Medulla oblongata (tissue), 1 donor: ENCODE data around the gene PERM1.
"Not testable (repeated sequence)": the region's sequence is repeated elsewhere in the genome, so short reads cannot be mapped to it uniquely, and the experiment has no call there.

Experiments used
- DNase-seq: peaks from one replicate; pipeline ENCODE4 v3.0.0-alpha.2; 2015; ENCODE audit errors: extremely low spot score

PERM1 gene

DNA sequence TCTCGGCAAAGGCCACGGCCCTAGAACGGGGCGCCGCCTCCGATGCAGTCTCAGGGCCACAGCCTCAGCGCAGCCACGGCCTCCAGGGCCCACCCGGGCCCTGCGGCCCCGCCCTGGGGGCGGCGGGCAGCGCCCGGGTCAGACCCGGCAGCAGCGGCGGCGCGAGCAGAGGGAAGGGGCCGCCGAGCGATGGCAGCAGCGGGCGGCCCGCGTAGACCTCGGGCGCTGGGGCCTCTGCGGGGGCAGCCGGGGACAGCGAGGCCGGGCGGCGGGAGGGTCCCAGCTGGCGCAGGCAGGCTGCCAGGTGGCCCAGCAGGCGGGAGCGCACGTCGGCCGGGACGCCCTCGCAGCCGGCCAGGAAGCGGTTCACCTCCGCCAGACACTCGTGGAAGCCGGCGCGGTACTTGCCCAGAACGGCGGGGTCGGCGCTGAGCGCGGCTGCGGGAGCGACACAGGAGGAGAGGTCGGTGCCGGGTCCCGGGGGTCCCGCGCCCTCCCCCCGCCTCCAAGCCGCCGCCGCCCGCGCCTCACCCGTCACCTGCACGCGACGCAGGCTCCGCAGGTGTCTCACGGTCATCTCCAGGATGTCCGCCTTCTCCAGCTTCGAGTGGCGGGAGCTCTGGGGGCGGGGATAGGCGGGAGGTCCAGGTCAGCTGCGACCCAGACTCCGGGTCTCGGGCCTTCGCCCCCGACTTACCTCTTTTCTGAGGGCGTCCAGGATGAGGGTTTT is 17.3 kb upstream of the PERM1 start:
- DNase-seq: no peak

GRCh38 chr1:998745-998994 is 16.8 kb upstream of the PERM1 start:
- no peak for DNase-seq

- no peak for DNase-seq
Measured at GRCh38 chr1:997993-998744, 16.3 kb upstream of the PERM1 start.

DNA sequence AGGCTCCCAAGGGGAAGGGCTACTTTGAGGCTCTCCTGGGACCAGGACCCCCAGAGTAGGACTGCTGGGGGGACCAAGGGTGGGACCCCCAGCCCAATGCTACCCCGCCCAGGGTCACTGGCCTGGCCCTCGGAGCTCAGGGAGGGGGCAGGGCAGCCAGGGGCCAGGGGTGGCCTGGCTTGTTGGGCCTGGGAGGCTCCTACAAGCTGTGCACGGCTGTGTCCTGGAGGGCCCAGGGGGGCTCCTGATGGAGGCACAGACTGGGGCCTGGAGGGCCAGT is 15.8 kb upstream of the PERM1 start:
- DNase-seq: no peak

GRCh38 chr1:996851-997712 is 15.2 kb upstream of the PERM1 start:
- DNase-seq: no peak

GRCh38 chr1:995665-996633 is 14.1 kb upstream of the PERM1 start:
- no peak for DNase-seq

GRCh38 chr1:994546-994945 is 12.7 kb upstream of the PERM1 start:
- DNase-seq: not testable (repeated sequence)

- no peak for DNase-seq
Measured at GRCh38 chr1:993379-993995, 11.6 kb upstream of the PERM1 start.

- no peak for DNase-seq
Measured at GRCh38 chr1:992362-992761, 10.5 kb upstream of the PERM1 start.

GRCh38 chr1:991895-992294 is 10.0 kb upstream of the PERM1 start:
- DNase-seq: no peak

- not testable (repeated sequence) for DNase-seq
Measured at GRCh38 chr1:991275-991674, 9.4 kb upstream of the PERM1 start.

DNA sequence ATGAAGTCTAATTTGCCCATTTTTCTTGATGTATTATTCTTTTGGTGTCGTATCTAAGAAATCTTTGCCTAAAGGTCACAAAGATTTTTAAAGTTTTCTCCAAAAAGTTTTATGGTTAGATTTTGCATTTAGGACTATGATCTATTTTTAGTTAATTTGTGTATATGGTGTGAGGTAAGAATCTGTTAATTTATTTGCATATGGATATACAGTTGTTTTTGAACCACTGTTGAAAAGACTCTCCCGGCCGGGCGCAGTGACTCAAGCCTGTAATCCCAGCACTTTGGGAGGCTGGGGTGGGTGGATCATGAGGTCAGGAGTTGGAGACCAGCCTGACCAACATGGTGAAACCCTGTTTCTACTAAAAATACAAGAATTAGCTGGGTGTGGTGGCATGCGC is 6.2 kb upstream of the PERM1 start:
- DNase-seq: not testable (repeated sequence)

GRCh38 chr1:985126-985525 is 3.2 kb upstream of the PERM1 start:
- DNase-seq: no peak

DNA sequence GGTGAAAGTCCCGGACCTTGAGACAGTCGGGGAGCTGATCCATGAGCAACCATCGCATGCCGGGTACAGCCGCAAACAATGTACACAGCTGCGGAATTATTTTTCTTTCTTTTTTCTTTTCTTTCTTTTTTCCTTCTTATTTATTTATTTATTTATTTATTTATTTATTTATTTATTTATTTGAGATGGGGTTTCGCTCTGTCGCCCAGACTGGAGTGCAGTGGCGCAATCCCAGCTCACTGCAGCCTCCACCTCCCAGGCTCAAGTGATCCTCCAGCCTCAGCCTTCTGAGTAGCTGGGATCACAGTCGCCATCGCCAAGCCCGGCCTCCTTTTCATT is 2.6 kb upstream of the PERM1 start:
- no peak for DNase-seq

DNA sequence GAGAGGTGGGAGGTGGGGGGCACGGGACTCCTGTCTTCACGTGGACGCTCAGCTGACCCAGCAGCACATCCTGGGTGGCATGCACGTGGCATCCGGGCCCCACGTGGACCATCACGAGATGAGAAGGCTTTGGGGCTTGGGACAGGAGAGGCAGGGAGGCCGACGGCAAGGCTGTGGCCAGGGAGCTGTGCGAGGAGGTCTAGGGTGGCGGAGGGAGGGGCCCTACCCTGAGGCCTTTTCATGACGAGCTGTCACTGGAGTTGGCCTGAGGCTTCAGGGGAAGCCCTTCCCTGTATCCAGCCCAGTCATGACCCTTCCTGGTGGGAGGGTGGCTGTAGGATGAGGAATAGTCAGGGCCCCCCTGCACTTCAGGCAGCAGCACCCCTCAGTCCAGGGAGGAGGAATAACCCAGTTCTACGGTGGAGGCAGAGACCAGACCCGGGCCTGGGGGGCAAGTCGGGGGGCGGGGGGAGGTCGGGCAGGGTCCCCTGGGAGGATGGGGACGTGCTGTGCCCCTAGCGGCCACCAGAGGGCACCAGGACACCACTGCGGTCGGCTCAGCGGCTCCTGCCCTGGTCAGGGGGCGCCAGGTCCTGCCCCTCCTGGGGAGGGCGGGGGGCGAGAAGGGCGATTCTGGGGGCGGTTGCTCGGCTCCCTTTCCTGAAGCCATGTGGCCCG is 2.0 kb upstream of the PERM1 start:
- no peak for DNase-seq

DNA sequence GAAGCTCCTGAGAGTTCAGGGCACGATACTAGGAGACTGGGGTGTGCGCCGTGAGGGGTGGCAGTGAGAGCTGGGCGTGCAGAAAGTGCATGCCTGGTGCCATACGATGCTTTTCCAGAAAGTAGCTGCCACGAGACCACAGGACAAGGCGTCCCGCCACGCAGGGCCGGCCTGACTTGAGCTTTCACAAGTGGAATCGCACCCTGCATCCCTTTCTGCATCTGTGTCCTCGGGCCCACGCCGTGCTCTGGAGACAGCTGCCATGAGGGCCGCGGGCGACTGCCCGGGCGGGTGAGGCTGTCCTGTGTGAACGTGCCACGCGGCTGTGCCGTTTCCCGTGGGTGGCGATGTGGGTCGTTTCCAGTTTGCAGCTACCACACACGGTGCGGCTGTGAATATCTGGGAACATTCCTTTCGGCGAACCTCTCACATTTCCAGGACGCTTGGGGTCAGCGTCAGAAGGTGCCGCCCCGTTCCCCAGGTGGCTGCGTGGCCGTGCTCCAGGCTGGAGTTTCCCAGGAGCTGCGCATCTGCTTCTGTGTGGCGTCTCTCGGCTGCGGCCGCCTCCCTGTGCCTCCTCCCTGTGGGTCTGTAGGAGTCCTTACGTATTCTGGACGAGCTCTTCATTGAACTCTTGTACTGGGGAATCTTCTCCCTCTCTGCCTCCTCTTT is 1.0 kb upstream of the PERM1 start:
- no peak for DNase-seq

- no peak for DNase-seq
Measured at GRCh38 chr1:981491-981954, 370 bp downstream of the PERM1 start.

DNA sequence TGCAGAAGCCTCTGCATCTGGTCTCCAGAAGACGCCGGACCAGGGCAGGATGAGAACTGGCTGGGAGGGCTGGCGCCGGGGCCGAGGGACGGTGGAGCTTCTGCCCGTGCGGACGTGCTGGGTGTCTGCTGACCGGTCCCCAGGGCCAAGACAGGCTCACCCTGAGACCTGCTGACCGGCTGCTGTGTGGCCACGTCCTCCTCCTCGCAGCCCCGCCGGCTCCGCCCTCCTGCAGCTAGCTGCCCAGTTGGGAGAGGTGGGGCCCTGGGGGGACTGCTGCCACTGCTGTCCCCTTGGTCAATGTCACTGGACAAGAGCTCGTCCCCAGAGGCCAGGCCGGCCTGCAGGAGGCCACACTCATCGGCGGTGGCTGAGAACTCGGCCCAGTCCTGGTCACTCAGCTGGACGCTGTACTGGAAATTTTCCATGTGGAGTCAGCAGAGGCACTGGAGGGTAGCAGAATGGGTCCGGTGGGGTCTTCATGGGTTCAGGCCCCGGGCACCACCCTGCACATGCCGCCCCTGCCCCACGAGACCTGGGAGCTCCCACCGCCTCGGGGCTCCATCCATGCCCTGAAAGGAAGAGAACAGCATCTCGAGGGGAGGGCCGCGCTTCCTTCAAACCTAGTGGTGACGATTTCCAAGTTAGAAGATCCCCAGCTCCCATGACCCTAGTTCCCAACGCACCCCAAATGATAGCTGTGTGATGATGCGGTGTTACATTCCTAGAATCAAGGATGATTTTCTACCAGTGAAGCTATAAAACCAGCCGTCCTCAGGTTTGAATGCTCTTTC is 1.1 kb downstream of the PERM1 start:
- DNase-seq: no peak

GRCh38 chr1:980137-980571 is 1.7 kb downstream of the PERM1 start:
- DNase-seq: no peak

DNA sequence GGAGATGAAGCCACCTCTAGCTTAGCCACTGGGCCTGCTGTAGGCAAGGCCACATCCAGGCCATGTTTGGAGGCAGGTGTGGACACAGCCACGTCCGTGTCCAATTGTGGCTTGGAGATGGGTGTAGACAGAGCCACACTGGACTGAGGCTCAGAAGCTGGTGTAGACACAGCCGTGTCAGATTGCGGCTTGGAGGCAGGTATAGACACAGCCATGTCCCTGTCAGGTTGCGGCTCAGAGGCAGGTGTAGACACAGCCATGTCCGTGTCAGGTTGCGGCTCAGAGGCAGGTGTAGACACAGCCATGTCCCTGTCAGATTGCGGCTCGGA is 2.2 kb downstream of the PERM1 start:
- no peak for DNase-seq
